Neural progenitor cell (in vitro differentiated cells): Measurements from ENCODE around the gene CTSD. TPM values are rescaled to one million over a fixed set of nuclear protein-coding genes. Genes with fewer than 3 reads are reported as not detected.

Experiments used
- DNase-seq: peaks from one replicate; pipeline ENCODE4 v3.0.0-alpha.2; 2016; ENCODE audit warnings: low spot score
- H2AFZ ChIP-seq: fragments of 200-600 bp; sonication (generic); replicated peaks from 2 replicates; pipeline ENCODE4 v1.6.1; 2016; ENCODE audit warnings: antibody characterized with exemption
- H3F3A ChIP-seq: fragments of 200-600 bp; sonication (generic); 2 replicates; pipeline ENCODE4 v1.6.1; 2016; ENCODE audit warnings: antibody characterized with exemption, low read depth
- H3K27ac ChIP-seq: fragments of 200-600 bp; sonication (generic); 2 replicates; pipeline ENCODE4 v1.5.1; 2016; ENCODE audit warnings: mild to moderate bottlenecking
- H3K27me3 ChIP-seq: fragments of 200-600 bp; sonication (generic); 2 replicates; pipeline ENCODE4 v1.6.1; 2016; ENCODE audit warnings: mild to moderate bottlenecking, moderate library complexity
- H3K36me3 ChIP-seq: fragments of 200-600 bp; sonication (generic); 2 replicates; pipeline ENCODE4 v1.5.1; 2016
- H3K4me1 ChIP-seq: fragments of 200-600 bp; sonication (generic); 2 replicates; pipeline ENCODE4 v1.6.1; 2016; ENCODE audit warnings: mixed run types
- H3K4me2 ChIP-seq: fragments of 200-600 bp; sonication (generic); 2 replicates; pipeline ENCODE4 v1.6.1; 2016
- H3K4me3 ChIP-seq: fragments of 200-600 bp; sonication (generic); 2 replicates; pipeline ENCODE4 v1.5.1; 2016
- H3K79me2 ChIP-seq: fragments of 200-600 bp; sonication (generic); 2 replicates; pipeline ENCODE4 v1.6.1; 2016; ENCODE audit warnings: low read depth
- H3K9ac ChIP-seq: fragments of 200-600 bp; sonication (generic); 2 replicates; pipeline ENCODE4 v1.6.1; 2016
- H3K9me3 ChIP-seq: fragments of 200-600 bp; sonication (generic); 2 replicates; pipeline ENCODE4 v1.5.1; 2016; ENCODE audit warnings: low read depth
- H4K20me1 ChIP-seq: fragments of 200-600 bp; sonication (generic); 2 replicates; pipeline ENCODE4 v1.6.1; 2016; ENCODE audit warnings: low read depth
- H3K27ac Mint-ChIP-seq: 3 replicates; pipeline ENCODE4 v1.8.0; 2021; ENCODE audit warnings: mixed read lengths
- H3K27me3 Mint-ChIP-seq: 2 replicates; pipeline ENCODE4 v1.8.0; 2022; ENCODE audit warnings: low read depth, mild to moderate bottlenecking, inconsistent platforms, moderate library complexity, mixed read lengths; ENCODE audit not compliant: insufficient read depth
- H3K36me3 Mint-ChIP-seq: 3 replicates; pipeline ENCODE4 v1.8.0; 2021; ENCODE audit warnings: mixed read lengths
- H3K4me1 Mint-ChIP-seq: 3 replicates; pipeline ENCODE4 v1.8.0; 2021; ENCODE audit warnings: mixed read lengths
- H3K4me3 Mint-ChIP-seq: 3 replicates; pipeline ENCODE4 v1.8.0; 2021; ENCODE audit warnings: mild to moderate bottlenecking, moderate library complexity, mixed read lengths
- H3K9me3 Mint-ChIP-seq: 3 replicates; pipeline ENCODE4 v1.8.0; 2020; ENCODE audit warnings: mixed read lengths
- EZH2 ChIP-seq: fragments of 200-600 bp; sonication (generic); IDR thresholded peaks from 2 replicates; pipeline ENCODE4 v1.6.1; 2017; ENCODE audit warnings: antibody characterized with exemption, mild to moderate bottlenecking, moderate library complexity
- EZH2phosphoT487 ChIP-seq: fragments of 200-600 bp; sonication (generic); IDR thresholded peaks from 2 replicates; pipeline ENCODE4 v1.6.1; 2017; ENCODE audit warnings: antibody characterized with exemption
- total RNA-seq: library from RNA; depleted of rRNA; stranded (reverse); fragments of >200 nt; gene quantifications from 2 replicates; pipeline ENCODE4 v1.2.3, GENCODE V29; 2015; ENCODE audit warnings: low replicate concordance
- TF ChIP-seq, protein P1 (sequence below): fragments of 200-600 bp; sonication (generic); IDR thresholded peaks from 2 replicates; pipeline ENCODE4 v1.5.1; 2017; ENCODE audit warnings: antibody characterized with exemption, mild to moderate bottlenecking

The CTSD gene
- total RNA-seq, 1 donor from 2014 or later: 38.2 TPM

DNA sequence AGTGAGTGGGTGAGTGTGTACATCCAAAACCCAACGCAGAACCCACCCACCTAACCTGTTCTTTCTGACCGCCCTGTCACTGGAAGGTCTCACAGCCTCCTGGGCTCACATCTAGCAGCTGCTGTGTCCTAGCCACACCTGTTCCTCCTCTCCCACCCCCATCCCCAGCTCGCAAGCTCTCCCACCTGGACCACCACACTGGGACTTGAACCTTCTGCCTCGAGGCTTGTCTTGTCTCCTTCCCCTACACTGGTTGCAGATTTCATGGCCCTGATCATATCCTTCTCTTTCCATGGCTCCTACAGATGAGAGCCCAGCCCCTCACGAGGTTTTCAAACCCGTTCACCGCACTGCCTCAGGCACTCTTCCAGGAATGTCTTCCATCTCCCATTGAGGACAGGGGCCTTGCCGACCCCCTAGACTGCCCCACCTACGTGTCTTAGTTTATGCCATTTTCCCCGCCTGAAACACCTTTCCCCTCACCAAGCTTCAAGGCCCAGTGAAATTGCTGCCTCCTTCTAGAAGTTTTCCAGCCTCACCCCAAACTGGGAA is 20.1 kb downstream of the CTSD start:
- Histone ChIP-seq H3K4me2 (no peak overlapping the region), H3K27ac (no peak overlapping the region), H3F3A (peaks cover 9% of the 10 kb centered on the region), H2AFZ (no peak overlapping the region), H3K36me3 (no peaks in the 10 kb centered on the region), H4K20me1 (no peaks in the 10 kb centered on the region), H3K27me3 (peaks cover 77% of the 10 kb centered on the region), H3K9ac (no peak overlapping the region), H3K4me1 (peaks cover 4% of the 10 kb centered on the region), H3K4me3 (no peak overlapping the region), H3K79me2 (no peaks in the 10 kb centered on the region), H3K9me3 (no peaks in the 10 kb centered on the region)
- Mint-ChIP-seq H3K27ac (no peak overlapping the region), H3K36me3 (peaks cover 4% of the 10 kb centered on the region), H3K4me1 (peaks cover 3% of the 10 kb centered on the region), H3K27me3 (peaks cover 18% of the 10 kb centered on the region), H3K9me3 (peaks cover 7% of the 10 kb centered on the region), H3K4me3 (no peak overlapping the region)
- no peak for DNase-seq
- TF ChIP-seq EZH2phosphoT487: no peak
- no peak for TF ChIP-seq EZH2
- TF ChIP-seq, protein P1, sequence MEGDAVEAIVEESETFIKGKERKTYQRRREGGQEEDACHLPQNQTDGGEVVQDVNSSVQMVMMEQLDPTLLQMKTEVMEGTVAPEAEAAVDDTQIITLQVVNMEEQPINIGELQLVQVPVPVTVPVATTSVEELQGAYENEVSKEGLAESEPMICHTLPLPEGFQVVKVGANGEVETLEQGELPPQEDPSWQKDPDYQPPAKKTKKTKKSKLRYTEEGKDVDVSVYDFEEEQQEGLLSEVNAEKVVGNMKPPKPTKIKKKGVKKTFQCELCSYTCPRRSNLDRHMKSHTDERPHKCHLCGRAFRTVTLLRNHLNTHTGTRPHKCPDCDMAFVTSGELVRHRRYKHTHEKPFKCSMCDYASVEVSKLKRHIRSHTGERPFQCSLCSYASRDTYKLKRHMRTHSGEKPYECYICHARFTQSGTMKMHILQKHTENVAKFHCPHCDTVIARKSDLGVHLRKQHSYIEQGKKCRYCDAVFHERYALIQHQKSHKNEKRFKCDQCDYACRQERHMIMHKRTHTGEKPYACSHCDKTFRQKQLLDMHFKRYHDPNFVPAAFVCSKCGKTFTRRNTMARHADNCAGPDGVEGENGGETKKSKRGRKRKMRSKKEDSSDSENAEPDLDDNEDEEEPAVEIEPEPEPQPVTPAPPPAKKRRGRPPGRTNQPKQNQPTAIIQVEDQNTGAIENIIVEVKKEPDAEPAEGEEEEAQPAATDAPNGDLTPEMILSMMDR: no peak

DNA sequence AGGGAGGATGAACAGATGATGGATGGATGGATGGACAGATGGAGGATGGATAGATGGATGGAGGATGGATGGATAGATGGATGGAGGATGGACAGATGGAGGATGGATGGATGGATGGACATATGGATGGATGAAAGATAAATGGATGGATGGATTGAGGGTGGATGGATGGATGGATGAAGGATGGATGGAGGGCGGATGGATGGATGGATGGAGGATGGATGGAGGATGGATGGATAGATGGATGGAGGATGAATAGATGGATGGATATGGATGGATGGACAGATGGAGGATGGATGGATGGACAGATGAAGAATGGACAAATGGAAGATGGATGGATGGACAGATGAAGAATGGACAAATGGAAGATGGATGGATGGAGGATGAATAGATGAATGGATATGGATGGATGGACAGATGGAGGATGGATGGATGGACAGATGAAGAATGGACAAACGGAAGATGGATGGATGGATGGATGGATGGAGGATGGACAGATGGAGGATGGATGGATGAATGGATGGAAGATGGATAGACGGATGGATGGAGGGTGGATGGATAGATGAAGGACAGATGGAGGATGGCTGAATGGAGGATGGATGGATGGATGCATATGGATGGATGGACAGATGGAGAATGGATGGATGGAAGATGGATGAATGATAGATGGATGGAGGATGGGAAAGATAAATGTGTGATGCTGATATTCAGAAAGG is 20.7 kb downstream of the CTSD start:
- H3K27me3 ChIP-seq: peaks cover 76% of the 10 kb centered on the region
- TF ChIP-seq EZH2: no peak
- TF ChIP-seq, protein P1: no peak
- no peak for TF ChIP-seq EZH2phosphoT487
- no peak overlapping the region for H3K27ac Mint-ChIP-seq
- H3K9ac ChIP-seq: no peak overlapping the region
- H3K27ac ChIP-seq: no peak overlapping the region
- H3K4me1 ChIP-seq: no peaks in the 10 kb centered on the region
- no peak for DNase-seq
- no peaks in the 10 kb centered on the region for H4K20me1 ChIP-seq
- H3K4me3 ChIP-seq: no peak overlapping the region
- H3F3A ChIP-seq: peaks cover 9% of the 10 kb centered on the region
- H3K4me2 ChIP-seq: no peak overlapping the region
- H3K27me3 Mint-ChIP-seq: peaks cover 16% of the 10 kb centered on the region
- no peak overlapping the region for H3K4me3 Mint-ChIP-seq
- H3K79me2 ChIP-seq: no peaks in the 10 kb centered on the region
- H3K9me3 Mint-ChIP-seq: peaks cover 10% of the 10 kb centered on the region
- peaks cover 4% of the 10 kb centered on the region for H3K36me3 Mint-ChIP-seq
- no peaks in the 10 kb centered on the region for H3K9me3 ChIP-seq
- no peak overlapping the region for H2AFZ ChIP-seq
- peaks cover 3% of the 10 kb centered on the region for H3K4me1 Mint-ChIP-seq
- H3K36me3 ChIP-seq: no peaks in the 10 kb centered on the region

DNA sequence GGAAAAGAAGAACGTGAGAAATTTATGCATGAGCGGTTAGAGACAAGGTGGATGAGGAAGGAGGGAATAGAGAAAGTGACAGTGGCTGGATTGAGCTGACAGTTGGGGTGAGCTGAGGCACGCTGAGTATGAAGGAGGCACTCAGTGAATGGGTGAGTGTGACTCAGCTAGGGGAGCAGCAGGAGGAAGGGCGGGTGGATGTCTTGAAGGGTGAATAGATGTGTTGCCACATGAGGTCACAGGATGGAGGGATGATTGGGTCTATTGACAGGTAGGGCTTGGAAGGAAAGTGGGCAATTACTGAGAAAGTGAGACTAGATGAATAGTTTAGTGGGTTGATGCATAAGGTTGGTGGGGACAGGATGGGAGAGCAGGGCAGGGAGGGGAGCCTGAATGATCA is 21.4 kb downstream of the CTSD start:
- H3K4me1 Mint-ChIP-seq: peaks cover 3% of the 10 kb centered on the region
- H3K27me3 Mint-ChIP-seq: peaks cover 13% of the 10 kb centered on the region
- no peak overlapping the region for H2AFZ ChIP-seq
- H3K36me3 Mint-ChIP-seq: peaks cover 4% of the 10 kb centered on the region
- peaks cover 76% of the 10 kb centered on the region for H3K27me3 ChIP-seq
- TF ChIP-seq EZH2phosphoT487 (no peak), EZH2 (no peak)
- TF ChIP-seq, protein P1: no peak
- H3K27ac Mint-ChIP-seq: no peak overlapping the region
- H3K9me3 ChIP-seq: no peaks in the 10 kb centered on the region
- peaks cover 11% of the 10 kb centered on the region for H3K9me3 Mint-ChIP-seq
- H3K4me3 Mint-ChIP-seq: no peak overlapping the region
- no peaks in the 10 kb centered on the region for H3K79me2 ChIP-seq
- H3F3A ChIP-seq: peaks cover 9% of the 10 kb centered on the region
- H3K4me3 ChIP-seq: no peak overlapping the region
- no peaks in the 10 kb centered on the region for H3K36me3 ChIP-seq
- H4K20me1 ChIP-seq: no peaks in the 10 kb centered on the region
- H3K27ac ChIP-seq: no peak overlapping the region
- no peak for DNase-seq
- H3K4me1 ChIP-seq: no peaks in the 10 kb centered on the region
- no peak overlapping the region for H3K9ac ChIP-seq
- no peak overlapping the region for H3K4me2 ChIP-seq
